Kidney epithelial cell (primary cell): ENCODE data around the gene SCGB3A2. TPM values are rescaled to one million over a fixed set of nuclear protein-coding genes. Genes with fewer than 3 reads are reported as not detected.

Source experiments
- DNase-seq: peaks from one replicate; pipeline ENCODE4 v3.0.0-alpha.2; 2010; ENCODE audit warnings: low read depth
- H3K27me3 ChIP-seq: 2 replicates; pipeline ENCODE4 v1.6.0; 2011; ENCODE audit warnings: low read length; ENCODE audit not compliant: control insufficient read depth, insufficient read depth
- H3K36me3 ChIP-seq: 2 replicates; pipeline ENCODE4 v1.5.1; 2011; ENCODE audit warnings: low read length; ENCODE audit not compliant: control insufficient read depth, insufficient read depth
- H3K4me3 ChIP-seq: 2 replicates; pipeline ENCODE4 v1.5.1; 2011; ENCODE audit warnings: low read depth, mild to moderate bottlenecking, control low read depth, low read length
- total RNA-seq: library from RNA; depleted of rRNA; stranded (reverse); fragments of >200 nt; gene quantifications from 2 replicates; pipeline ENCODE4 v1.2.3, GENCODE V29; 2015
- TF ChIP-seq, protein P1 (sequence below): IDR thresholded peaks from 2 replicates; pipeline ENCODE4 v1.5.1; 2011; ENCODE audit warnings: mild to moderate bottlenecking, moderate library complexity, low read length, control low read depth, inconsistent platforms; ENCODE audit not compliant: insufficient read depth, poor library complexity, severe bottlenecking

Gene SCGB3A2
- total RNA-seq, 1 donor from 2014 or later = not detected

- TF ChIP-seq, protein P1, sequence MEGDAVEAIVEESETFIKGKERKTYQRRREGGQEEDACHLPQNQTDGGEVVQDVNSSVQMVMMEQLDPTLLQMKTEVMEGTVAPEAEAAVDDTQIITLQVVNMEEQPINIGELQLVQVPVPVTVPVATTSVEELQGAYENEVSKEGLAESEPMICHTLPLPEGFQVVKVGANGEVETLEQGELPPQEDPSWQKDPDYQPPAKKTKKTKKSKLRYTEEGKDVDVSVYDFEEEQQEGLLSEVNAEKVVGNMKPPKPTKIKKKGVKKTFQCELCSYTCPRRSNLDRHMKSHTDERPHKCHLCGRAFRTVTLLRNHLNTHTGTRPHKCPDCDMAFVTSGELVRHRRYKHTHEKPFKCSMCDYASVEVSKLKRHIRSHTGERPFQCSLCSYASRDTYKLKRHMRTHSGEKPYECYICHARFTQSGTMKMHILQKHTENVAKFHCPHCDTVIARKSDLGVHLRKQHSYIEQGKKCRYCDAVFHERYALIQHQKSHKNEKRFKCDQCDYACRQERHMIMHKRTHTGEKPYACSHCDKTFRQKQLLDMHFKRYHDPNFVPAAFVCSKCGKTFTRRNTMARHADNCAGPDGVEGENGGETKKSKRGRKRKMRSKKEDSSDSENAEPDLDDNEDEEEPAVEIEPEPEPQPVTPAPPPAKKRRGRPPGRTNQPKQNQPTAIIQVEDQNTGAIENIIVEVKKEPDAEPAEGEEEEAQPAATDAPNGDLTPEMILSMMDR = no peak
- H3K4me3 ChIP-seq = no peak overlapping the region
- no peaks in the 10 kb centered on the region for H3K36me3 ChIP-seq
- no peak for DNase-seq
- H3K27me3 ChIP-seq = no peaks in the 10 kb centered on the region
Measured at GRCh38 chr5:147836439-147836838, 42.1 kb upstream of the SCGB3A2 start.

DNA sequence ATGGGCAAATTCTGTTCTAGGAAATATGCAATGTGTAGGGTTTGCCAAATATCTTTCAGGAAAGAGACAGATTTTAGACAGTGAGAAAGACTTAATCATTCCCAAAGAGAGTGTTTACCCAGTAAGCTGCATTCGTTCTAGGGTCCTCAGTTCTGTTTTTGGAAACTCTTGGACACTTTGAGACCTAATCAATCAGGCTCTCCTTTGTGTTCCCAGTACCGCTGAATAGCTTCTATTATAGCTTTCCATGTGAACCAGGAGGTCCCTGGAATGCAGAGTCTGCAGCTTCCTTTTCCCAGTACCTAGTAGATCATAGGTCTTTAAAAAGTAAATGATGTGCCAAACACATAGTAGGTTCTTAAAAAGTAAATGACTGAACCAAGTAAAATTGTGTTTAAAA is 35.6 kb upstream of the SCGB3A2 start:
- TF ChIP-seq, protein P1 = no peak
- DNase-seq = no peak
- no peaks in the 10 kb centered on the region for H3K36me3 ChIP-seq
- no peak overlapping the region for H3K4me3 ChIP-seq
- H3K27me3 ChIP-seq = no peaks in the 10 kb centered on the region

DNA sequence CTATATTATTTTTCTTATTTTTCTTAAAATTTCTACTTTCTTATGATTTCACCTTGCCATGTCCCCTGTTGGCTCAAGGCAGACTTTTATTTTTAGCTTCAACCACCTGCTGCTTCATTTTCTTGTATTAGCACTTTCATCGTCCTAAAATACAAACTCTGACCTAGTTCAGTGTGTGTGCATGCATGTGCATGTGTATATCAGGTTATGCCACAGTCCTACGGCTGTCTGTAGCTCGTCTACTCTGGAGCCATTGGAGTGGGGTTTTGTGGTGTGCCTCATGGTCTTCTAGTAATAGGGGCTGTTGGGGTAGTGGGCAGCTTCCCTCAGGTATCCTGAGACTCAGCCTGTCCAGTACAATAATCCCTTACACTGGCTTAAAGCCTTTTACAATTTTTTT is 33.7 kb upstream of the SCGB3A2 start:
- TF ChIP-seq, protein P1 = no peak
- no peak for DNase-seq
- Histone ChIP-seq H3K27me3 (no peaks in the 10 kb centered on the region), H3K4me3 (no peak overlapping the region), H3K36me3 (no peaks in the 10 kb centered on the region)

DNA sequence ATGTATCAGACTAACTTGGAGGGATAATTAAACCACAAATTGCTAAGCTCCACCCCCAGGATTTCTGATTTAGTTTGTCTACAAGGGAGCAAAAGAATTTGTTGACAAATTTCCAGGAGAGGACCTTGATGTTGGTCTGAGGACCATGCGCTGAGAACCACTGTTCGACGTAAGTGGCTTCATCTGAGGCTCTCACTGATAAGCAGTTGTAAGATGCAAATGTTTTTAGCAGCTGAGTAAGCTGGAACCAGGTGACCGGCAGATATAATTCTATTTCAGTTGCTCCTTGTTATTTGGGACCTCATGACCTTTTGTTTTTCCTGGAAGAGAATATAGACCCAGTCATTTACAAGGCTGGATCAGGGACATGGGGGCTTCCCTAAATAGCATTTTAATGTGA is 32.9 kb upstream of the SCGB3A2 start:
- no peaks in the 10 kb centered on the region for H3K27me3 ChIP-seq
- H3K36me3 ChIP-seq = no peaks in the 10 kb centered on the region
- H3K4me3 ChIP-seq = no peak overlapping the region
- TF ChIP-seq, protein P1 = no peak
- no peak for DNase-seq

DNA sequence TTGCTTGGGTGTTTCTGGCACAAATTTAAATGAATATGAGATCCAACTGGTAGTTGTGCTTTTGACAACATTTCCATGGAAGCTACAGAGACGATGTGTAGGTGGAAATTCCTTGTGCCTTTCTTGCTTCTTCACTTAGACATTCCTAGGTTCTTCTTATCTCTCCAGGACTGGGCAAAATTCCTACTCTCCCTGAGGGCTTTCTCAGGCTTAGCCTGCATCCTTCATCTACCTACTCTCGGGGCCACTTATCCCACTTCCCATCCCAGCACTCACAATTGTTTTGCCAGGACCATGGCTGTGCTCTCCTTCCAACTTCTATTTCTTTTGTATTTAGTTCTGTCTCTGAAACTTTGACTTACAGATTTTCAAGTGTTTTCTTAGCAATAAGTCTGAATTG is 29.3 kb upstream of the SCGB3A2 start:
- Histone ChIP-seq H3K27me3 (no peaks in the 10 kb centered on the region), H3K36me3 (no peaks in the 10 kb centered on the region), H3K4me3 (no peak overlapping the region)
- TF ChIP-seq, protein P1 = no peak
- DNase-seq = no peak

DNA sequence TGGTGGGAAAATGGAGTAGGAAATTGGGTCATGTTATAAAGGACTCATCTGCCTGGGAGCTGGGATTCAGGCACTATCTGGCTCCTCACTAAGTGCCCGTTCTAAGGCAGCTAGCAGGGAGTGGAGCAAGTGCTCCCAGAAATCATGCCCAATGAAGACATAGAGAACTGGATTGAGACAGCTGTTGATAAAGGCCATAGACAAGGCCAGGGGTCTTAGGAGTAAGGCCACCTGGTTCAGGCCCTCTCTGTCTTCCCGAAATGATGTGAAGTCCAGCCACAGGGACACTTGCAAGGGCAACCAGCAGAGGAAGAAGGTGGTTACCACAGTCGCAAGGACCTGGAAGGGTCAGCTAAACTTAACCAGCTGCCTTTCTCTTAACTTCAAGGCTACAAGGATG is 26.9 kb upstream of the SCGB3A2 start:
- H3K36me3 ChIP-seq = no peaks in the 10 kb centered on the region
- H3K4me3 ChIP-seq = no peak overlapping the region
- TF ChIP-seq, protein P1 = no peak
- DNase-seq = no peak
- H3K27me3 ChIP-seq = no peaks in the 10 kb centered on the region
